Type B pancreatic cell (in vitro differentiated cells): ENCODE data around the gene STAB1. TPM values are rescaled to one million over a fixed set of nuclear protein-coding genes. Genes with fewer than 3 reads are reported as not detected.

Experiments
- DNase-seq: peaks from one replicate; pipeline ENCODE4 v3.0.0; 2021; ENCODE audit warnings: mixed read lengths; ENCODE audit not compliant: unreplicated experiment; ENCODE audit errors: extremely low spot score
- H3K27ac Mint-ChIP-seq: 2 replicates; pipeline ENCODE4 v1.8.0; 2021; ENCODE audit warnings: mild to moderate bottlenecking, mixed read lengths
- H3K27me3 Mint-ChIP-seq: 2 replicates; pipeline ENCODE4 v1.8.0; 2021; ENCODE audit warnings: mixed read lengths
- H3K36me3 Mint-ChIP-seq: 2 replicates; pipeline ENCODE4 v1.8.0; 2021; ENCODE audit warnings: mixed read lengths
- H3K4me1 Mint-ChIP-seq: one replicate; pipeline ENCODE4 v1.8.0; 2021; ENCODE audit warnings: mixed read lengths; ENCODE audit not compliant: unreplicated experiment
- H3K4me3 Mint-ChIP-seq: 2 replicates; pipeline ENCODE4 v1.8.0; 2021; ENCODE audit warnings: mild to moderate bottlenecking, mixed read lengths
- H3K9me3 Mint-ChIP-seq: 2 replicates; pipeline ENCODE4 v1.8.0; 2021; ENCODE audit warnings: mixed read lengths
- long read RNA-seq: library from polyadenylated mRNA; unstranded; transcript quantifications from one replicate; pipeline ENCODE4 v2.0.0, GENCODE V29; 2020
- total RNA-seq: library from RNA; stranded (reverse); gene quantifications from 2 replicates; pipeline ENCODE4 v1.2.1, GENCODE V29; 2021; ENCODE audit warnings: low replicate concordance
- TF ChIP-seq, protein P1 (sequence below): fragments of 200-600 bp; sonication (generic); conservative IDR thresholded peaks from 2 replicates; pipeline ENCODE4 v1.5.0; 2021; ENCODE audit warnings: antibody characterized with exemption, mild to moderate bottlenecking

Gene STAB1, protein sequence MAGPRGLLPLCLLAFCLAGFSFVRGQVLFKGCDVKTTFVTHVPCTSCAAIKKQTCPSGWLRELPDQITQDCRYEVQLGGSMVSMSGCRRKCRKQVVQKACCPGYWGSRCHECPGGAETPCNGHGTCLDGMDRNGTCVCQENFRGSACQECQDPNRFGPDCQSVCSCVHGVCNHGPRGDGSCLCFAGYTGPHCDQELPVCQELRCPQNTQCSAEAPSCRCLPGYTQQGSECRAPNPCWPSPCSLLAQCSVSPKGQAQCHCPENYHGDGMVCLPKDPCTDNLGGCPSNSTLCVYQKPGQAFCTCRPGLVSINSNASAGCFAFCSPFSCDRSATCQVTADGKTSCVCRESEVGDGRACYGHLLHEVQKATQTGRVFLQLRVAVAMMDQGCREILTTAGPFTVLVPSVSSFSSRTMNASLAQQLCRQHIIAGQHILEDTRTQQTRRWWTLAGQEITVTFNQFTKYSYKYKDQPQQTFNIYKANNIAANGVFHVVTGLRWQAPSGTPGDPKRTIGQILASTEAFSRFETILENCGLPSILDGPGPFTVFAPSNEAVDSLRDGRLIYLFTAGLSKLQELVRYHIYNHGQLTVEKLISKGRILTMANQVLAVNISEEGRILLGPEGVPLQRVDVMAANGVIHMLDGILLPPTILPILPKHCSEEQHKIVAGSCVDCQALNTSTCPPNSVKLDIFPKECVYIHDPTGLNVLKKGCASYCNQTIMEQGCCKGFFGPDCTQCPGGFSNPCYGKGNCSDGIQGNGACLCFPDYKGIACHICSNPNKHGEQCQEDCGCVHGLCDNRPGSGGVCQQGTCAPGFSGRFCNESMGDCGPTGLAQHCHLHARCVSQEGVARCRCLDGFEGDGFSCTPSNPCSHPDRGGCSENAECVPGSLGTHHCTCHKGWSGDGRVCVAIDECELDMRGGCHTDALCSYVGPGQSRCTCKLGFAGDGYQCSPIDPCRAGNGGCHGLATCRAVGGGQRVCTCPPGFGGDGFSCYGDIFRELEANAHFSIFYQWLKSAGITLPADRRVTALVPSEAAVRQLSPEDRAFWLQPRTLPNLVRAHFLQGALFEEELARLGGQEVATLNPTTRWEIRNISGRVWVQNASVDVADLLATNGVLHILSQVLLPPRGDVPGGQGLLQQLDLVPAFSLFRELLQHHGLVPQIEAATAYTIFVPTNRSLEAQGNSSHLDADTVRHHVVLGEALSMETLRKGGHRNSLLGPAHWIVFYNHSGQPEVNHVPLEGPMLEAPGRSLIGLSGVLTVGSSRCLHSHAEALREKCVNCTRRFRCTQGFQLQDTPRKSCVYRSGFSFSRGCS (N-terminal part only)
- total RNA-seq: 0.12 TPM in 1 of 2 replicates, not detected in the other
- long read RNA-seq: 0 reads

DNA sequence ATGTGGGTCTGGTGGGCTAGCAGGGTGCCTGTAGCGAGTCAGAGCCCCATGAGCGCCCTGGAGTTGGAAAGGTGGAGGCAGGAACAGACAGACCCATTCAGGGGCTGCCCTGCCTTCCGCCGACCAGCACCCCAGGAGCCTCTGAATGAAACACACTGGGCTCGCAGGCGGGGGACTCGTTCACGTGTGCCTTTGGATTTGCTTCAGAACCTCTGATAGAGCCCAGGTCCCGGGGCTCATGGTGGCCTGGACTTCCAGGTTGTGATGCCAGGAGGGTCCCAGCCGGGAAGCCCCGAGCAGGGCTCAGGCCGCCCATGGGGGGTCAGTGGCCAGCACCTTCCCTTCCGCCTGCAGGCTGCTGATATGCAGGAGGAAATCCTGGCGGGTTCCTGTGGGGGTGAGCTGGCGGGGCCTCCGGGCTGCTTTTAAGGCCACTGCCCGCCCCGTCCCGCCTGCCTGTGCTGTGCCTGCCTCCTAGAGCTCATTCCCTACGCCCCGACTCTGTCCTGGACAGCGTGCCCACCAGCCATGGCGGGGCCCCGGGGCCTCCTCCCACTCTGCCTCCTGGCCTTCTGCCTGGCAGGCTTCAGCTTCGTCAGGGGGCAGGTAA, at the start of gene STAB1:
TSS of gene STAB1 (plus strand) at position 453 of the 610 bp plus-strand sequence. CDS start at position 529, 76 bp downstream.
- TF ChIP-seq, protein P1, sequence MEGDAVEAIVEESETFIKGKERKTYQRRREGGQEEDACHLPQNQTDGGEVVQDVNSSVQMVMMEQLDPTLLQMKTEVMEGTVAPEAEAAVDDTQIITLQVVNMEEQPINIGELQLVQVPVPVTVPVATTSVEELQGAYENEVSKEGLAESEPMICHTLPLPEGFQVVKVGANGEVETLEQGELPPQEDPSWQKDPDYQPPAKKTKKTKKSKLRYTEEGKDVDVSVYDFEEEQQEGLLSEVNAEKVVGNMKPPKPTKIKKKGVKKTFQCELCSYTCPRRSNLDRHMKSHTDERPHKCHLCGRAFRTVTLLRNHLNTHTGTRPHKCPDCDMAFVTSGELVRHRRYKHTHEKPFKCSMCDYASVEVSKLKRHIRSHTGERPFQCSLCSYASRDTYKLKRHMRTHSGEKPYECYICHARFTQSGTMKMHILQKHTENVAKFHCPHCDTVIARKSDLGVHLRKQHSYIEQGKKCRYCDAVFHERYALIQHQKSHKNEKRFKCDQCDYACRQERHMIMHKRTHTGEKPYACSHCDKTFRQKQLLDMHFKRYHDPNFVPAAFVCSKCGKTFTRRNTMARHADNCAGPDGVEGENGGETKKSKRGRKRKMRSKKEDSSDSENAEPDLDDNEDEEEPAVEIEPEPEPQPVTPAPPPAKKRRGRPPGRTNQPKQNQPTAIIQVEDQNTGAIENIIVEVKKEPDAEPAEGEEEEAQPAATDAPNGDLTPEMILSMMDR: no peak
- DNase-seq: no peak
- H3K36me3 Mint-ChIP-seq: peaks cover 6% of the 10 kb centered on the region
- H3K27ac Mint-ChIP-seq: no peak within 1 kb of the TSS
- H3K27me3 Mint-ChIP-seq: no peaks in the 10 kb centered on the region
- no peak within 1 kb of the TSS for H3K4me3 Mint-ChIP-seq
- no peaks in the 10 kb centered on the region for H3K9me3 Mint-ChIP-seq
- H3K4me1 Mint-ChIP-seq: peaks cover 4% of the 10 kb centered on the region

DNA sequence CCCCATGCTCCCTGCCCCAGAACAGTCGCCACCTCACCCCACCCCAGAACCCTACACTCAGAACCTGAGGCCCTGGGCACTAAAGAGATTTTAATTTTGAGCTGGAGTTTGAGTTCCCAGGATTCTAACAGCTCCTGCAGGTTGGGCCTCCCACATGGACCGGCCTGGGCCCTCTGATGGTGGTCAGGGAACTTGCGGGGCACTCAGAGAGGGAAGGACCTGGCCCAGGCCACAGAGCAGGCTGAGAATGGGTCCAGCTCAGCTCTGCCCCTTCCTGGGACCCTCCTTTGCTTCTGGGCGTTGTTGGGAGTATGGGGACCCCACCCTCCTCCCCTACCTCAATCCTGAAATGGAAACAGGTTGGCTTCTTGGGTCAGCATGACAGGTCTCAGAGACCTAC, 49.1 kb upstream of the STAB1 start:
- peaks cover 6% of the 10 kb centered on the region for H3K4me1 Mint-ChIP-seq
- H3K4me3 Mint-ChIP-seq: no peak overlapping the region
- no peaks in the 10 kb centered on the region for H3K9me3 Mint-ChIP-seq
- TF ChIP-seq, protein P1: no peak
- no peak overlapping the region for H3K27ac Mint-ChIP-seq
- no peak for DNase-seq
- H3K27me3 Mint-ChIP-seq: no peaks in the 10 kb centered on the region
- H3K36me3 Mint-ChIP-seq: no peaks in the 10 kb centered on the region

DNA sequence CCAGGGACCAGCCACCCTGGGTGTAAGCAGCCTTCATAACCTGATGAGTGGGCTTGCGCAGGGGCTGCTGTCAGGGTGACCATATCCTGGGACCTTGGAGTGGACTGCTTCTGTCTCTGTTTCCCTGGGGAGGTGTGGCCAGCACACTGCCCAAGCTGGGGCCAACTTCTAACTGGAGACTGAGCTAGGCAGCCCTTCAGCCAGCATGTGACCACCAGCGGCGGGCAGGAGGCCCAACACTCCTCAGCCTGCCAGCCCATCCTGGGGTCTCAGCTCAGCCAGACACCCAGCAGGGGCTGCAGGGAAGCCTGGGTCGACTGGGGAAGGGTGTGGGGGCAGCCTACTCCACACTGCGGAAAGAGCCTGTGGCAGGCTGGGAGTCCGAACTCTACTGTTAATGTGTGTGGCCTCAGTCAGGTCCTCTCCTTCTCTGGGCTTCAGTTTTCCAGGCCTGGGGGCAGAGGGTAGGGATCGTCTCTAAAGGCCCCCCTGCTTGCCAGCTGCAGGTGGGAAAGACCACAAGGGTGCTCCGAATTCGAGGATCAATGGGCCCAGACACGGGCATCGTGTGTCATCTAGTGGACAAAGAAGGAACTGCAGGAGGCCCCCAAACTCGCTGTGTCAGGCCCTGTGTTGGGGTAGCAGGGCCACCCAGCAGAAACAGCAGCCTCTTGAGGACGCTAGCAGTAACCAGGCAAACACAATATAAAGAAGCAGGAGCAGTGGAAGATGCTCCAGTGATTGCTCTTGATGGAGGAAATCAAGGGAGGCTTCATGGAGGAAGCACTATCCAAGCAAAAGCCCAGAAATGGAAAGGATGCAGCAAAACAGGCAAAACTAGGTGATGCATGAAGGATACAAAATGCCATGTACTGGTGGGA, 48.3 kb upstream of the STAB1 start:
- peak overlapping the region; percentile 28 for H3K4me3 Mint-ChIP-seq
- peak overlapping the region; percentile 58 for H3K27ac Mint-ChIP-seq
- no peak for DNase-seq
- H3K27me3 Mint-ChIP-seq: no peaks in the 10 kb centered on the region
- no peaks in the 10 kb centered on the region for H3K36me3 Mint-ChIP-seq
- peaks cover 6% of the 10 kb centered on the region for H3K4me1 Mint-ChIP-seq
- H3K9me3 Mint-ChIP-seq: no peaks in the 10 kb centered on the region
- TF ChIP-seq, protein P1: peak; percentile 99

DNA sequence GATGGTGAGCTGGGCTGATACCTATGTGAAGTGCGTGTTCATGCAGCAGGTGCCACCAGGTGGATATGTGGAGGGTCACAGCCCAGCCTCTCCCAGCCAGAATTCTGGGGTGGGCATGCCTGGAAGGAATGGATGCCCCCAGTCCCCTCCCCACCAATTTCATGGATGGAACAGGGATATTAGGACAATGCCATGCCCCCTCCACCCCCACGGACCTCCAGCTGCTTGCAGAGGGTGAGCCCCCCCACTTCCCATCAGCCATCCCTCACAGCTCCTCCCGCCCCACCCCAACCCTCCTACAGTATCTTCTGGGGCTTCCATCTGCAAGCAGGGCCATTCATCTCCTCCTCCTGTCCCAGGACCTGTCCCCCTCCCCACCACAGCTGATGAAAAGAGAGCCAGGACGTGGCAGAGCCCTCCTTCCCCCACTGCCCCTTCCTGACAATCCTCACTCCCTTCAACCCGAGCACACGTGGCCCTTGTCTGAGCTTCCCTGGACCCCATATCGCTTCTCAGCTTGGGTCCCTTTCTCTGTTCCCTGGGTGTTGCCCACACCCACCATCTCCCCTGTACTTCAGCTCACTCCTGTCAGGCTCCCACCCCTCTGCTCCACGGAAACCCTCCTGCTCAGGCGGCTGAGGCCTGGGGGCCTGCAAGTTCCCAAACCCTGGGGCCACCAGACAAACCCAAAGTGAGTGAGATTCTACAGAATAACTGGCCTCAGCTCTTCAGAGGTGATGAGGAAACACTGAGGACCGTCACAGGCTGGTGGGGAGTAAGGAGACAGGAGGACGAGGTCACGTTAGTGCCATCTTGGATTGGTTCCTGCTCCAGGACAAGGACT, 47.4 kb upstream of the STAB1 start:
- no peak for DNase-seq
- no peaks in the 10 kb centered on the region for H3K36me3 Mint-ChIP-seq
- H3K27ac Mint-ChIP-seq: no peak overlapping the region
- H3K27me3 Mint-ChIP-seq: no peaks in the 10 kb centered on the region
- H3K4me1 Mint-ChIP-seq: peaks cover 6% of the 10 kb centered on the region
- TF ChIP-seq, protein P1: no peak
- no peak overlapping the region for H3K4me3 Mint-ChIP-seq
- H3K9me3 Mint-ChIP-seq: no peaks in the 10 kb centered on the region
